ENCODE results near the gene STX1B.

DNA sequence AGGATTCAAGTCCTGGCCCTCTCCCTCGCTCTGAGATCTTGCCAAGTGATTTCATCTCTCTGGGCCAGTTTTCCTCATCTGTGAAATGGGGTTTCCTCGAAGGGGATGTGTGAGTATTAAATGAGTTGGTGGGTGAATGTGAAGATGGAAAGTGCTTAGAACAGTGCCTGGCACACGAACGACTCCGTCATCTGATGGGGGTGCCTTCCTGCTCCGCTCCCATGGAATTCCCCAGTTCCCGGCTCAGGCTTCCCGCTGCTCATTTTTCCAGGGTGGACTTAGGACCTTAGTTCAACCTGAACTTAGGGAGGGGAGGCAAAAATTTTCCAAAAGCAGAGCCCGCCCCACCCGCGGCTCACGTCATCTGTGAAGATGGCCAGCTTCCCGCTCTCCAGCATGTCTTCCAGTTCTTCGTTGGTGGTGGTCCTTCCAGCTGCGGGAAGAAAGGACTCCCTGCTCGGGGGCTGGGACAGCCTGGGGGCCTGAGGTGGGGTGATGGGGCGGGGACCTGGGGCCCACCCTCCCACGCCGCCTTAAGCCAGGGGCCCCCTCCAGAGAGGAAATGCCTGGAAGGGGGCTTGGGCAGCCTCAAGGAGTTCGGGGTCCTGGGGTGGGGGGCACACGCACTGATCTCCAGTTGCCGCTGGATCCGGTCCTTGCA, 14.0 kb downstream of the STX1B start:
- TF ChIP-seq CTCF (IDR thresholded peaks at IDR 0.05) (no peak), EP300 (IDR thresholded peaks at IDR 0.05) (no peak), POLR2A (IDR thresholded peaks at IDR 0.05) (no peak)

Measured in ovary (tissue), 3 donors.